GM18502 (cell line): ENCODE results near the gene ZNF850.
"Not testable (repeated sequence)": the region's sequence is repeated elsewhere in the genome, so short reads cannot be mapped to it uniquely, and the experiment has no call there.

Experiments used
- ATAC-seq: cut with Tn5 transposase; IDR thresholded peaks from one replicate; pipeline ENCODE4 v1.9.1; 2021; ENCODE audit warnings: mild to moderate bottlenecking; ENCODE audit not compliant: unreplicated experiment, poor library complexity

ZNF850 gene

DNA sequence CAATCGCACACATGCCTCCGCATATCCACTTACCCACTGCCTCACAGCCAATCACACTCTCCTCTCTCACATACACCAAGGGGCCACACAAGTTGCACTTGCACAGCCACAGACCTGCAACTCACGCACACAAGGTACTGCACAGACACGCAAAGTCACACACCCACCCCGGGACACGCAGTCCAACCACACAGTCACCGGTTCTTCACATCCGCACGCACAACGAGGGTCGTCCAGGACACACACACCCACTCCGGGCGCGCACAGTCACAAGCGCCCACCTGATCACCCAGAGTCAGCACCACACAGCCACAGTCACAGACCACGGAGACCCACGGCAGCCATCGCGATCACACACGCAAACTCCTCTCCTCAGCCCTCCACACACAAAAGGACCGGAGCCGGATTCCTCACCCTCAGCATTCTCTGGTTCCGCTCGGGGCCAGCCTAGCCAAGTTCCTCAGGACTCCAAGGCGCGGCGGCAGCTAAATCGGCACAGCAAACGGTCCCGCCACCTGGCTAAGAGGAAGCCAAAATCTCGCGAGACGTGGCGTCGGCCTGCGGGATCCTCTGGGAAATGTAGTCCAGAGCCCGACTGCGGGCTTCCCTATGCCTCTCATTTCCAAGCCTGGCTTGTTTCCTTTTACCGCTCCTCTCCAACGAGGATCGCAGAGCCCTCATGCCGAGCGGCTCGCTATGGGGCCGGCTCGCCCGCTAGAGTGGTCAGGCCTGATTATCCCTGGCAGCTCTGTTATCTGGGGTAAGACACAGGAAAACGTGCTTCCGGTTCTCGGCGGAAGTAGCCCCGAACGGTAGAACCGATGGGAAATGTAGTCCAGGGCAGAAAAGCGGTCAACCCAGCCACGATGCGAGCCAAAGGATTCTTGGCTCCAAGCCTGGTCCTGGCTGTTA is at the start of gene ZNF850:
TSS of gene ZNF850 (minus strand) at position 497 of the 912 bp plus-strand sequence. CDS start 10,201 bp downstream, outside the sequence.
- peak; percentile 93 for ATAC-seq

GRCh38 chr19:36821758-36822157 is 49.2 kb upstream of the ZNF850 start:
- ATAC-seq: no peak

- ATAC-seq: no peak
Observed at GRCh38 chr19:36819130-36819630, 46.6 kb upstream of the ZNF850 start.

- no peak for ATAC-seq
Observed at GRCh38 chr19:36807029-36807428, 34.4 kb upstream of the ZNF850 start.

DNA sequence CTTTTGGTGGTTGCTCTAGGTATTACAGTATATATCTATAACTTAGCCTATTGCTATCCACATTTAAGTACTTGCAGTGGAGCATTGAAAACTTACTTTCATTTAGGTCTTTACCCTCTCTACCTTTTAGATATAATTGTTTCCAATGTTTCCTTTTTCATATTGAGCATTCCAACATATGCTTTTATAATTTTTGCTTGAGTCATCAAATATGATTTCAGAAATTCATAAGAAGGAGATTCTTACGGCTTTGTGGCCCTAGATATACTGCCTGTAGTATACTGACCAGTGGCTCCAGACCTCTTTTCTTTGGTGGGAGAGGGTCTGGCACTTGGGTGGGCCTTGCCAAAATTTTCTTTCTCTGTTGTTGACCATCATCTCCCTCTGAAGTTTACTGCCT is 32.8 kb upstream of the ZNF850 start:
- ATAC-seq: no peak

- no peak for ATAC-seq
Observed at GRCh38 chr19:36797786-36798108, 25.1 kb upstream of the ZNF850 start.

- ATAC-seq: no peak
Observed at GRCh38 chr19:36796714-36796992, 24.0 kb upstream of the ZNF850 start.

DNA sequence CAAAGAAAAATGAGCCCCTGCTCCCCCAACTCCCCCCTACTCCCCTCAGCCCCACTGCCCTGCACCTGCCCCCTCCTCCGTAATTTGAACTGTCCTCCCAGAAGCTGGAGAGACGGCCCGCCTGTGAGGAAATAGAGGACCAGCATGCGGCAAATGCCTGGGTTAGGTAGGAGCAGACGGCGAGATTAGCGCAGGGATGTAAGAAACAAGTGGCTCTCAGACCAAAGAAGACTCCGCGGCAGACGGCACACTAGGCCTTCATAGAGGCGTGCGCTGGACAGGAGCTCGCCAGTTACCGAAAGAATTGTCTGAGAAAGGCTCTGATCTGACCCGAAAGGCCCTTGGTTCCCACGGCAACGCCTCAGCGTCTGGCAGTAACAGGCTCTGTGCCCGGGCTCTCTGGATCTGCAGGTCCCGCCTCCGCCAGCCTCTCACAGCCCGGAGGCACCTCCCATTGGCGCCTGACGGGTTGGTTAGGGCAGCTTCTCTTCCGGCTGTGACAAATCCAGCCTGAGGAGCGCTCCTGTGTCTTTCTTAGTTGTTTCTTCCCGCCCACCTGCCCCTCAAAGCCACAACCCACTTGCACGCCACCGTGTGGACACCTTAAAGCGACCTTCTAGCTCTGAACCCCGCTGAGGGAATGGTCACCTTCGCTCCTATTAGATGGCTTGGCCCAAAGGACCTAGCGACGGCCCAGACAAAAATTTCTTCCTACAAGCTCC is 19.0 kb upstream of the ZNF850 start:
- ATAC-seq: not testable (repeated sequence)

- no peak for ATAC-seq
Observed at GRCh38 chr19:36775768-36776167, 3.2 kb upstream of the ZNF850 start.

GRCh38 chr19:36773223-36773579 is 594 bp upstream of the ZNF850 start:
- peak; percentile 22 for ATAC-seq

GRCh38 chr19:36771261-36772231 is 1.1 kb downstream of the ZNF850 start:
- ATAC-seq: no peak

GRCh38 chr19:36750066-36750691 is 22.4 kb downstream of the ZNF850 start:
- ATAC-seq: no peak

GRCh38 chr19:36749613-36750012 is 23.0 kb downstream of the ZNF850 start:
- not testable (repeated sequence) for ATAC-seq

DNA sequence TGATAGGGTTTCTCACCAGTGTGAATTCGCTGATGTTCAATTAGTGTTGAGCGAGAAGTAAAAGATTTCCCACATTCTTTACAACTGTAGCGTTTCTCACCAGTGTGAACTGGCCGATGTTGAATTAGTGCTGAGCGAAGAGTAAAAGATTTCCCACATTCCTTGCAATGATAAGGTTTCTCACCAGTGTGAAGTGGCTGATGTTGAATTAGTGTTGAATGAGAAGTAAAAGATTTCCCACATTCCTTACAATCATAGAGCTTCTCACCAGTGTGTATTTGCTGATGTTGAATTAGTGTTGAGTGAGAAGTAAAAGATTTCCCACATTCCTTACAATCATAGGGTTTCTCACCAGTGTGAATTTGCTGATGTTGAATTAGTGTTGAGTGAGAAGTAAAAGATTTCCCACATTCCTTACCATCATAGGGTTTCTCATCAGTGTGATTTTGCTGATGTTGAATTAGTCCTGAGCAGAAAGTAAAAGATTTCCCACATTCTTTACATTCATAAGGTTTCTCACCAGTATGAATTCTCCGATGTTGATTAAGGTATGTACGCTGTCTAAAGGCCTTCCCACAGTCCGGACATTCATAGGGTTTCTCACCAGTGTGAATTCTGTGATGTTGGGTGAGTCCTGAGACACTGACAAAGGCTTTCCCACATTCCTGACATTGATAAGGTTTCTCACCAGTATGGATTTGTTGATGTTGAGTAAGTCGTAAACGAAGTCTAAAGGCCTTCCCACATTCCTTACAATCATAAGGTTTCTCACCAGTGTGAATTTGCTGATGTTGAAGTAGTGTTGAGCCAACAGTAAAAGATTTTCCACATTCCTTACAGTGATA is 24.0 kb downstream of the ZNF850 start:
- ATAC-seq: no peak

GRCh38 chr19:36747750-36748149 is 24.9 kb downstream of the ZNF850 start:
- ATAC-seq: no peak

DNA sequence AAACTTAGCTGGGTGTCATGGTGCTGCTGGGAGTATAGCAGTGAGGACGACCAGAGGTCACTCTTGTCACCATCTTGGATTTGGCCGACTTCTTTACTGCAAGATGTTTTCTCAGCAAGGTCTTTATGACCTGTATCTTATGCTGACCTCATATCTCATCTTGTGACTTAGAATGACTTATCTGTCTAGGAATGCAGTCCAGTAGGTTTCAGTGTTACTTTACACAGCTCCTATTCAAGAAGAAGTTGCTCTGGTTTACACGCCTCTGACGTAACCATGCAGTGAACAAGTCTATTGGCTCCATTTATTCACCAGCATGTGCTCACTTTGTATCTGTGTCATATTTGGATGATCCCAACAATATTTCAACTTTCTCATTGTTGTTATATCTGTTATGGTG is 26.7 kb downstream of the ZNF850 start:
- no peak for ATAC-seq

GRCh38 chr19:36736166-36736565 is 36.4 kb downstream of the ZNF850 start:
- ATAC-seq: not testable (repeated sequence)

GRCh38 chr19:36719687-36720556 is 52.7 kb downstream of the ZNF850 start:
- ATAC-seq: no peak
